IMR-90 (cell line): ENCODE data around the gene ZDHHC24. TPM values are rescaled to one million over a fixed set of nuclear protein-coding genes. Genes with fewer than 3 reads are reported as not detected.
A peak's percentile ranks its signal among the peaks of the same experiment; 100 is the strongest.

ENCODE experiments used
- ATAC-seq: fragments of 200-7000 bp; cut with Tn5 transposase; 2 replicates; pipeline ENCODE4 v1.9.1; 2020; ENCODE audit warnings: low read depth, mild to moderate bottlenecking, moderate library complexity
- BruUV-seq: library from RNA; stranded (reverse); fragments of 400-500 nt; replicated peaks from 2 replicates; lab custom pipeline; 2021; lab: Mats Ljungman, UMichigan
- CTCF ChIA-PET: fragments of 300-600 bp; formaldehyde crosslinking; extraction: SDS; loops from one replicate; lab custom pipeline; 2021; ENCODE audit warnings: antibody characterized with exemption; lab: Yijun Ruan, JAX
- POLR2A ChIA-PET: fragments of 300-600 bp; sonication (Branson Sonifier 250); formaldehyde crosslinking; loops from one replicate; lab custom pipeline; 2022; ENCODE audit warnings: antibody characterized with exemption; ENCODE audit not compliant: unreplicated experiment; lab: Charles Lee
- DNase-seq: peaks from one replicate; pipeline ENCODE4 v3.0.0; 2013
- H2AFZ ChIP-seq: replicated peaks from 2 replicates; pipeline ENCODE3; 2013; ENCODE audit warnings: low read length, mild to moderate bottlenecking; ENCODE audit not compliant: poor library complexity
- H2AK5ac ChIP-seq: 2 replicates; pipeline ENCODE4 v1.6.1; 2013; ENCODE audit warnings: low read depth, low read length, inconsistent platforms
- H2AK9ac ChIP-seq: replicated peaks from 2 replicates; pipeline ENCODE3; 2013; ENCODE audit warnings: mild to moderate bottlenecking, low read depth, low read length, moderate library complexity; ENCODE audit not compliant: poor library complexity
- H2BK120ac ChIP-seq: 2 replicates; pipeline ENCODE4 v1.6.1; 2013; ENCODE audit warnings: low read depth, low read length, inconsistent platforms
- H2BK15ac ChIP-seq: 3 replicates; pipeline ENCODE4 v1.6.1; 2013; ENCODE audit warnings: low read depth, low read length, inconsistent platforms
- H2BK20ac ChIP-seq: 2 replicates; pipeline ENCODE4 v1.6.1; 2013; ENCODE audit warnings: low read depth, mild to moderate bottlenecking, inconsistent platforms, low read length, moderate library complexity
- H2BK5ac ChIP-seq: 2 replicates; pipeline ENCODE4 v1.6.1; 2013; ENCODE audit warnings: mild to moderate bottlenecking, low read depth, low read length, inconsistent platforms; ENCODE audit not compliant: poor library complexity, severe bottlenecking
- H3K14ac ChIP-seq: replicated peaks from 2 replicates; pipeline ENCODE4 v1.6.1; 2013; ENCODE audit warnings: low read depth, low read length, inconsistent platforms
- H3K18ac ChIP-seq: 2 replicates; pipeline ENCODE4 v1.6.1; 2013; ENCODE audit warnings: low read depth, low read length, control low read depth
- H3K23ac ChIP-seq: 2 replicates; pipeline ENCODE4 v1.6.1; 2013; ENCODE audit warnings: low read depth, low read length, inconsistent platforms
- H3K27ac ChIP-seq: 2 replicates; pipeline ENCODE4 v1.5.1; 2013; ENCODE audit warnings: mild to moderate bottlenecking, control low read depth, low read length; ENCODE audit not compliant: insufficient read depth
- H3K27me3 ChIP-seq: 2 replicates; pipeline ENCODE4 v1.6.1; 2013; ENCODE audit warnings: low read length; ENCODE audit not compliant: control insufficient read depth, insufficient read depth
- H3K36me3 ChIP-seq: 2 replicates; pipeline ENCODE4 v1.6.1; 2013; ENCODE audit warnings: low read length, mixed read lengths; ENCODE audit not compliant: control insufficient read depth, insufficient read depth
- H3K4ac ChIP-seq: 2 replicates; pipeline ENCODE4 v1.6.1; 2013; ENCODE audit warnings: low read depth, low read length, inconsistent platforms
- H3K4me1 ChIP-seq: 2 replicates; pipeline ENCODE4 v1.6.1; 2013; ENCODE audit warnings: low read length, mixed read lengths; ENCODE audit not compliant: control insufficient read depth, insufficient read depth
- H3K4me2 ChIP-seq: 2 replicates; pipeline ENCODE4 v1.6.1; 2013; ENCODE audit warnings: low read depth, mild to moderate bottlenecking, control low read depth, low read length, moderate library complexity
- H3K4me3 ChIP-seq: 2 replicates; pipeline ENCODE4 v1.5.1; 2013; ENCODE audit warnings: low read depth, mild to moderate bottlenecking, control low read depth, low read length, moderate library complexity; ENCODE audit not compliant: insufficient read depth
- H3K56ac ChIP-seq: 2 replicates; pipeline ENCODE4 v1.6.1; 2013; ENCODE audit warnings: low read length, inconsistent platforms; ENCODE audit not compliant: insufficient read depth; ENCODE audit errors: extremely low read depth
- H3K79me1 ChIP-seq, 2 experiments: 2 replicates each; pipeline ENCODE4 v1.6.1; 2013; ENCODE audit warnings: low read length in 2 of 2, inconsistent platforms in 1 of 2, low read depth in 1 of 2
- H3K9ac ChIP-seq: 2 replicates; pipeline ENCODE4 v1.6.1; 2013; ENCODE audit warnings: low read depth, low read length, control low read depth
- H3K9me1 ChIP-seq: 2 replicates; pipeline ENCODE4 v1.6.1; 2013; ENCODE audit warnings: low read length, inconsistent platforms; ENCODE audit not compliant: insufficient read depth
- H3K9me3 ChIP-seq: 2 replicates; pipeline ENCODE4 v1.6.1; 2013; ENCODE audit warnings: low read length; ENCODE audit not compliant: control insufficient read depth, insufficient read depth
- H4K20me1 ChIP-seq: 2 replicates; pipeline ENCODE4 v1.6.1; 2013; ENCODE audit warnings: low read length, inconsistent platforms; ENCODE audit not compliant: insufficient read depth
- H4K5ac ChIP-seq: 2 replicates; pipeline ENCODE4 v1.6.1; 2013; ENCODE audit warnings: mild to moderate bottlenecking, low read depth, low read length, control low read depth
- H4K8ac ChIP-seq, 2 experiments: 2 replicates each; pipeline ENCODE4 v1.6.1; 2013; ENCODE audit warnings: low read depth in 2 of 2, low read length in 2 of 2, control low read depth in 1 of 2, inconsistent platforms in 1 of 2
- H4K91ac ChIP-seq: 2 replicates; pipeline ENCODE4 v1.6.1; 2013; ENCODE audit warnings: low read depth, low read length, inconsistent platforms; ENCODE audit not compliant: insufficient read depth
- NFE2L2 ChIP-seq: fragments of 150-350 bp; IDR thresholded peaks from 2 replicates; pipeline ENCODE4 v1.6.1; 2016; ENCODE audit warnings: low read depth, mild to moderate bottlenecking, low read length
- WGBS, 2 experiments: methylation state at CpG; one replicate each; pipeline versions ENCODE4 v1.1.5 to v1.1.7; 2013; ENCODE audit warnings: missing lambda C conversion rate in 2 of 2; ENCODE audit not compliant: insufficient read length in 1 of 2; ENCODE audit errors: extremely low coverage in 2 of 2; 5-methylcytosine and 5-hydroxymethylcytosine counted together
- dilution Hi-C: fragments of 300-500 bp; cut with HindIII; formaldehyde crosslinking; loops from one replicate; pipeline ENCODE4 v1.14.3; 2018; ENCODE audit warnings: low sequenced_read_pairs; ENCODE audit not compliant: unreplicated experiment
- in situ Hi-C: fragments of 300-500 bp; cut with MboI; formaldehyde crosslinking; loops from 3 replicates; pipeline ENCODE4 v1.14.3; 2019; ENCODE audit warnings: low sequenced_read_pairs, inconsistent platforms, mixed read lengths
- intact Hi-C: fragments of 100-400 bp; cut with micrococcal nuclease; formaldehyde crosslinking; loops from 2 replicates; pipeline ENCODE4 v1.10.0; 2022
- polyA plus RNA-seq, 3 experiments: library from polyadenylated mRNA; depleted of rRNA; stranded (reverse); fragments of >200 nt; gene quantifications; 2 replicates each; pipeline ENCODE4 v1.2.3, GENCODE V29; 2012; ENCODE audit warnings: low replicate concordance in 1 of 3
- total RNA-seq: library from RNA; depleted of rRNA; stranded (reverse); fragments of >200 nt; gene quantifications from 2 replicates; pipeline ENCODE4 v1.2.3, GENCODE V29; 2012
- TF ChIP-seq, protein P1 (sequence below): fragments of 150-350 bp; IDR thresholded peaks from 2 replicates; pipeline ENCODE4 v1.6.1; 2016; ENCODE audit warnings: low read depth, mild to moderate bottlenecking, low read length, moderate library complexity, borderline replicate concordance
- TF ChIP-seq, protein P2 (sequence below): fragments of 150-350 bp; IDR thresholded peaks from 2 replicates; pipeline ENCODE4 v1.6.1; 2017; ENCODE audit warnings: mild to moderate bottlenecking, antibody characterized with exemption, low read length, low read depth

Gene ZDHHC24
- total and polyA plus RNA-seq, 2 of the 4 experiments (the other 2 are of a cell fraction): 3.2 to 10.9 TPM

DNA sequence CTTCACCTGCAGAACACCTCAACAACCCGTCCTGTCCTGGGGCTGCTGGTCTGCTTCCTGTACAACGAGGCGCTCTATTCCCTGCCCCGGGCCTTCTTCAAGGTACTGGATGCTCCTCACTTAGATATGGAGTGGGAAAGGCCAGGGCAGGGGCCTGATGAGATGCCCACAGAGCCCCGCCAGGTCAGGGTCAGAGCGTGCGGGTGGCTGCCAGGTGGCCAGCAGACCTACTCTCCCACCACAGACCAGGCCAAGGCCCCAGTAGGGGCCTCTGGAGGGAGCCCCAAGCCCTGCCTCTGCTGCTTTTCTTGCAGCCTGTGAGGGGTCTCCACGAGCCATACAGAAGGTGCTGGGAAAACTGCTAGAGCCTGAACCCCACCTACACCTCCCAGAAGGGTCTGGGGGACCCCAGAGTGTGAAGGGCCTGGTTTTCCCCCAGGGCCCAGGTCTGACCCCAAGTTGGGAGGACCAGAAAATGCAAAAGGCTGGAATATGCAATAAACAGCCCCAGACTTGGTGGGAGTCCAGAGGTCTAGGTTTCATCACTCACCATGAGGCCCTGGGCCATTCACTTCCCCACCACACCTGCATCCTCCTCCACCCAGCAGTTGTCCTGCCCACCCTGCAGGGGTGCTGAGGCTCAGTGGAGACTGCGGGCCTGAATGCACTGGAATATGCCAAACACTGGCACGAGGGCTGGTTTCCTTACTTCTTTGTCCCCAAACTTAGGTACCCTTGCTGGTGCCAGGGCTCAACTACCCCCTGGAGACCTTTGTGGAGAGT is 14.7 kb downstream of the ZDHHC24 start:
- no peaks in the 10 kb centered on the region for H3K9me3 ChIP-seq
- POLR2A ChIA-PET: no interaction called here
- H3K14ac ChIP-seq: no peak overlapping the region
- no peak for TF ChIP-seq NFE2L2
- TF ChIP-seq, protein P1, sequence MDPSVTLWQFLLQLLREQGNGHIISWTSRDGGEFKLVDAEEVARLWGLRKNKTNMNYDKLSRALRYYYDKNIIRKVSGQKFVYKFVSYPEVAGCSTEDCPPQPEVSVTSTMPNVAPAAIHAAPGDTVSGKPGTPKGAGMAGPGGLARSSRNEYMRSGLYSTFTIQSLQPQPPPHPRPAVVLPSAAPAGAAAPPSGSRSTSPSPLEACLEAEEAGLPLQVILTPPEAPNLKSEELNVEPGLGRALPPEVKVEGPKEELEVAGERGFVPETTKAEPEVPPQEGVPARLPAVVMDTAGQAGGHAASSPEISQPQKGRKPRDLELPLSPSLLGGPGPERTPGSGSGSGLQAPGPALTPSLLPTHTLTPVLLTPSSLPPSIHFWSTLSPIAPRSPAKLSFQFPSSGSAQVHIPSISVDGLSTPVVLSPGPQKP: no peak
- TF ChIP-seq, protein P2, sequence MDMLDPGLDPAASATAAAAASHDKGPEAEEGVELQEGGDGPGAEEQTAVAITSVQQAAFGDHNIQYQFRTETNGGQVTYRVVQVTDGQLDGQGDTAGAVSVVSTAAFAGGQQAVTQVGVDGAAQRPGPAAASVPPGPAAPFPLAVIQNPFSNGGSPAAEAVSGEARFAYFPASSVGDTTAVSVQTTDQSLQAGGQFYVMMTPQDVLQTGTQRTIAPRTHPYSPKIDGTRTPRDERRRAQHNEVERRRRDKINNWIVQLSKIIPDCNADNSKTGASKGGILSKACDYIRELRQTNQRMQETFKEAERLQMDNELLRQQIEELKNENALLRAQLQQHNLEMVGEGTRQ: no peak
- CTCF ChIA-PET: no interaction called here
- no peak overlapping the region for H3K56ac ChIP-seq
- no peak overlapping the region for H3K4me2 ChIP-seq
- 73% methylated on average over 2 of the region's 10 CpGs; no CpG with 5 or more reads in 1 of the 2 experiments for whole genome bisulfite sequencing, 2 experiments
- no peak overlapping the region for H4K8ac ChIP-seq
- no peak overlapping the region for H2BK120ac ChIP-seq
- no peak overlapping the region for H2AK5ac ChIP-seq
- H3K4me3 ChIP-seq: no peak overlapping the region
- H3K23ac ChIP-seq: no peak overlapping the region
- no peak overlapping the region for H3K4ac ChIP-seq
- no peak overlapping the region for H3K9ac ChIP-seq
- H4K91ac ChIP-seq: no peak overlapping the region
- H3K27me3 ChIP-seq: no peaks in the 10 kb centered on the region
- no peaks in the 10 kb centered on the region for H3K4me1 ChIP-seq
- no peak overlapping the region for H2BK15ac ChIP-seq
- H4K5ac ChIP-seq: no peak overlapping the region
- intact Hi-C loops (no loop called here), in situ Hi-C loops (no loop called here), dilution Hi-C loops (no loop called here)
- H2AK9ac ChIP-seq: peak overlapping the region; percentile 24
- no peak overlapping the region for H2AFZ ChIP-seq
- H3K79me1 ChIP-seq: no peaks in the 10 kb centered on the region
- peaks cover 4% of the 10 kb centered on the region for H3K36me3 ChIP-seq
- ATAC-seq (no peak), DNase-seq (no peak)
- no peak overlapping the region for H3K27ac ChIP-seq
- H3K9me1 ChIP-seq: 0 out of 2 replicates have a peak, but pooled peaks cover 3% of the 10 kb centered on the region
- BruUV-seq: no TSS peak
- no peak overlapping the region for H2BK20ac ChIP-seq
- H2BK5ac ChIP-seq: no peak overlapping the region
- no peaks in the 10 kb centered on the region; the same call in 1 of the 2 replicates for H4K20me1 ChIP-seq
- H3K18ac ChIP-seq: no peak overlapping the region
